HG03039 (cell line): ENCODE results near the gene RANBP6.
"Not testable (repeated sequence)": the region's sequence is repeated elsewhere in the genome, so short reads cannot be mapped to it uniquely, and the experiment has no call there.

Source experiments
- ATAC-seq: cut with Tn5 transposase; IDR thresholded peaks from one replicate; pipeline ENCODE4 v1.9.1; 2021; ENCODE audit warnings: mild to moderate bottlenecking, moderate library complexity; ENCODE audit not compliant: unreplicated experiment

Gene RANBP6

GRCh38 chr9:6015278-6016157, at the start of gene RANBP6:
TSS of gene RANBP6 (minus strand) at chr9:6015624. CDS start at chr9:6015607, 17 bp downstream.
- ATAC-seq = peak; percentile 97

GRCh38 chr9:6063146-6063545, 47.7 kb upstream of the RANBP6 start:
- ATAC-seq = not testable (repeated sequence)

GRCh38 chr9:6055666-6056065, 40.2 kb upstream of the RANBP6 start:
- no peak for ATAC-seq

- ATAC-seq = no peak
Measured at GRCh38 chr9:6055216-6055615, 39.8 kb upstream of the RANBP6 start.

- ATAC-seq = no peak
Measured at GRCh38 chr9:6054280-6055099, 39.1 kb upstream of the RANBP6 start.

- ATAC-seq = no peak
Measured at GRCh38 chr9:6052293-6052919, 37.0 kb upstream of the RANBP6 start.

GRCh38 chr9:6051511-6051950, 36.1 kb upstream of the RANBP6 start:
- ATAC-seq = no peak

- ATAC-seq = peak; percentile 47
Measured at GRCh38 chr9:6049798-6050197, 34.4 kb upstream of the RANBP6 start.

- ATAC-seq = no peak
Measured at GRCh38 chr9:6048039-6048438, 32.6 kb upstream of the RANBP6 start.

GRCh38 chr9:6047020-6047419, 31.6 kb upstream of the RANBP6 start:
- ATAC-seq = no peak

- ATAC-seq = no peak
Measured at GRCh38 chr9:6045364-6045763, 29.9 kb upstream of the RANBP6 start.

- ATAC-seq = no peak
Measured at GRCh38 chr9:6040077-6040476, 24.7 kb upstream of the RANBP6 start.

GRCh38 chr9:6036391-6036790, 21.0 kb upstream of the RANBP6 start:
- ATAC-seq = no peak

GRCh38 chr9:6034954-6035353, 19.5 kb upstream of the RANBP6 start:
- ATAC-seq = no peak

- ATAC-seq = no peak
Measured at GRCh38 chr9:6029604-6030274, 14.3 kb upstream of the RANBP6 start.

- no peak for ATAC-seq
Measured at GRCh38 chr9:6024035-6024554, 8.7 kb upstream of the RANBP6 start.

- not testable (repeated sequence) for ATAC-seq
Measured at GRCh38 chr9:6016975-6017374, 1.6 kb upstream of the RANBP6 start.

- no peak for ATAC-seq
Measured at GRCh38 chr9:6014670-6015270, 654 bp downstream of the RANBP6 start.

- peak; percentile 46 for ATAC-seq
Measured at GRCh38 chr9:6008169-6008979, 7.0 kb downstream of the RANBP6 start.
